Measurements from ENCODE around the gene PRRG4. TPM values are rescaled to one million over a fixed set of nuclear protein-coding genes. Genes with fewer than 3 reads are reported as not detected.

Gene PRRG4
- total and polyA plus RNA-seq, 2 of the 4 experiments (the other 2 are of a cell fraction), result not detected

GRCh38 chr11:32794439-32794838 is 35.3 kb upstream of the PRRG4 start, which contains the start of gene CCDC73:
CCDC73 (minus strand) TSS chr11:32794662; CDS start chr11:32760243, 34,419 bp downstream.
- H4K91ac ChIP-seq (ENCODE audit: insufficient read depth, low read depth, low read length), result no peak within 1 kb of the TSS
- TF ChIP-seq MXI1 (IDR thresholded peaks at IDR 0.05; ENCODE audit: borderline replicate concordance, low read depth, low read length) (no peak), RAD21 (IDR thresholded peaks at IDR 0.05; ENCODE audit: low read length) (no peak), RCOR1 (IDR thresholded peaks at IDR 0.05; ENCODE audit: insufficient replicate concordance, low read length) (no peak), BHLHE40 (IDR thresholded peaks at IDR 0.05; ENCODE audit: low read depth, low read length) (no peak), USF2 (IDR thresholded peaks at IDR 0.05; ENCODE audit: low read depth, low read length) (no peak)
- H3K36me3 ChIP-seq (ENCODE audit: control insufficient read depth, insufficient read depth, low read length), result no peaks in the 10 kb centered on the region
- no TSS peak for BruUV-seq (replicated peaks)
- H3K27ac ChIP-seq (ENCODE audit: insufficient read depth, low read length), result no peak within 1 kb of the TSS
- H3K9me1 ChIP-seq (ENCODE audit: insufficient read depth, low read length), result no peaks in the 10 kb centered on the region
- H2BK20ac ChIP-seq (ENCODE audit: low read depth, low read length), result no peak within 1 kb of the TSS
- no peak within 1 kb of the TSS for H4K8ac ChIP-seq (ENCODE audit: low read depth in 2 of 2, low read length in 2 of 2)
- no peak within 1 kb of the TSS for H2BK120ac ChIP-seq (ENCODE audit: low read depth, low read length)
- no peak within 1 kb of the TSS for H3K14ac ChIP-seq (replicated peaks; ENCODE audit: low read depth, low read length)
- no peaks in the 10 kb centered on the region for H3K79me1 ChIP-seq (ENCODE audit: low read depth in 1 of 2, low read length in 2 of 2)
- in situ Hi-C loops (cut with MboI; ENCODE audit: low sequenced_read_pairs), result no loop called here
- dilution Hi-C loops (cut with HindIII; ENCODE audit: low sequenced_read_pairs, unreplicated experiment), result no loop called here
- ATAC-seq (ENCODE audit: low read depth) (no peak), DNase-seq (no peak)
- peaks cover 2% of the 10 kb centered on the region; the same call in 1 of the 2 replicates for H3K27me3 ChIP-seq (ENCODE audit: control insufficient read depth, insufficient read depth, low read length)
- intact Hi-C loops (cut with micrococcal nuclease), result loop anchor here (5.0 kb wide), 2 partner anchors 82 to 267 kb away; no protein-coding TSS in a partner anchor
- no peak within 1 kb of the TSS for H2AFZ ChIP-seq (replicated peaks; ENCODE audit: low read length, poor library complexity)
- H3K4me1 ChIP-seq (ENCODE audit: control insufficient read depth, insufficient read depth, low read length), result no peaks in the 10 kb centered on the region
- H3K56ac ChIP-seq (ENCODE audit: extremely low read depth, insufficient read depth, low read length), result no peak within 1 kb of the TSS
- H2AK9ac ChIP-seq (replicated peaks; ENCODE audit: low read depth, low read length, poor library complexity), result no peak within 1 kb of the TSS
- WGBS, 2 experiments (ENCODE audit: extremely low coverage in 2 of 2, insufficient read length in 1 of 2), result 75% methylated on average over 5 of the region's 12 CpGs; no CpG with 5 or more reads in 1 of the 2 experiments
- no peaks in the 10 kb centered on the region for H3K9me3 ChIP-seq (ENCODE audit: control insufficient read depth, insufficient read depth, low read length)
- no peak within 1 kb of the TSS for H3K4ac ChIP-seq (ENCODE audit: low read depth, low read length)
- ChIA-PET POLR2A (ENCODE audit: unreplicated experiment) (no interaction called here), CTCF (no interaction called here)
- H3K4me3 ChIP-seq (ENCODE audit: insufficient read depth, low read depth, low read length), result no peak within 1 kb of the TSS
- H3K4me2 ChIP-seq (ENCODE audit: low read depth, low read length), result no peak within 1 kb of the TSS
- no peaks in the 10 kb centered on the region for H4K20me1 ChIP-seq (ENCODE audit: insufficient read depth, low read length)
- no peak within 1 kb of the TSS for H3K18ac ChIP-seq (ENCODE audit: low read depth, low read length)
- no peak within 1 kb of the TSS for H2BK15ac ChIP-seq (ENCODE audit: low read depth, low read length)
- no peak within 1 kb of the TSS for H3K9ac ChIP-seq (ENCODE audit: low read depth, low read length)
- no peak within 1 kb of the TSS for H2BK5ac ChIP-seq (ENCODE audit: low read depth, low read length, poor library complexity, severe bottlenecking)
- H4K5ac ChIP-seq (ENCODE audit: low read depth, low read length), result no peak within 1 kb of the TSS
- no peak within 1 kb of the TSS for H2AK5ac ChIP-seq (ENCODE audit: low read depth, low read length)
- no peak within 1 kb of the TSS for H3K23ac ChIP-seq (ENCODE audit: low read depth, low read length)

All from IMR-90 (cell line).